Activated CD8-positive, alpha-beta T cell treated with anti-CD3 and anti-CD28 coated beads, Interleukin-2, amount 10 ng/mL, durations not matched to agents 7 days and 5 days (primary cell): ENCODE data around the gene SLC35G3. TPM values are rescaled to one million over a fixed set of nuclear protein-coding genes. Genes with fewer than 3 reads are reported as not detected.
A peak's percentile ranks its signal among the peaks of the same experiment; 100 is the strongest.
"Not testable (repeated sequence)": the region's sequence is repeated elsewhere in the genome, so short reads cannot be mapped to it uniquely, and the experiment has no call there.

Source experiments
- ATAC-seq: fragments of 150-1000 bp; cut with Tn5 transposase; one replicate; pipeline ENCODE4 v1.10.0; 2021; ENCODE audit warnings: moderate library complexity
- CTCF ChIA-PET: fragments of 350-600 bp; sonication (Branson Sonifier 250); formaldehyde crosslinking; loops from one replicate; lab custom pipeline; 2021; ENCODE audit warnings: antibody characterized with exemption; lab: Charles Lee
- POLR2A ChIA-PET: fragments of 350-600 bp; sonication (Branson Sonifier 250); formaldehyde crosslinking; loops from one replicate; lab custom pipeline; 2021; ENCODE audit warnings: antibody characterized with exemption; lab: Charles Lee
- DNase-seq: peaks from one replicate; pipeline ENCODE4 v3.0.0-alpha.2; 2020
- H3K27ac Mint-ChIP-seq: one replicate; pipeline ENCODE4 v1.8.0; 2021; ENCODE audit warnings: mild to moderate bottlenecking, mixed read lengths
- H3K27me3 Mint-ChIP-seq: one replicate; pipeline ENCODE4 v1.8.0; 2021; ENCODE audit warnings: low read depth, mixed read lengths
- H3K36me3 Mint-ChIP-seq: one replicate; pipeline ENCODE4 v1.8.0; 2021; ENCODE audit warnings: low read depth, mixed read lengths
- H3K4me1 Mint-ChIP-seq: one replicate; pipeline ENCODE4 v1.8.0; 2021; ENCODE audit warnings: low read depth, mixed read lengths
- H3K4me3 Mint-ChIP-seq: one replicate; pipeline ENCODE4 v1.8.0; 2021; ENCODE audit warnings: mild to moderate bottlenecking, mixed read lengths
- H3K9me3 Mint-ChIP-seq: one replicate; pipeline ENCODE4 v1.8.0; 2022; ENCODE audit warnings: mixed read lengths; ENCODE audit not compliant: insufficient read depth
- total RNA-seq, 2 experiments: library from RNA; stranded (reverse); gene quantifications; one replicate each; pipeline ENCODE4 v1.2.3, GENCODE V29; 2021

Gene SLC35G3
- total RNA-seq, 2 experiments from 2014 or later, result not detected

DNA sequence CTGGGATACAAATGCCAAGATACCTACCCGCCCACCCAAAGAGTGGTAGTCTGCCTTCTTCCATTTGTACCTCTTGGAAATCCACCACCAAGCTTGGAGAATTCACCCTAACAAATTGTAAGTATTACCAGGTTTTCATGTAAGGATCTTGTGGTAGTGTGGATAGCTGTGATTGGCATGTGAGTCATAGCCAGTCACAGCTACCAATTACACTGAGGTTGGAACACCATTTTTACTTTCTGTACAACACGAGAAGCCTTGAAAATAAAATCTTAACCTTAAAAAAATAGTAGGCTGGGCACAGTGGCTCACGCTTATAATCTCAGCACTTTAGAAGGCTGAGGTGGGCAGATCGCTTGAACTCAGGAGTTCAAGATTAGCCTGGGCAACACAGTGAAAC lies 18.5 kb upstream of the SLC35G3 start:
- Mint-ChIP-seq H3K36me3 (peaks cover 26% of the 10 kb centered on the region), H3K4me1 (peaks cover 76% of the 10 kb centered on the region), H3K4me3 (peak overlapping the region; percentile 69), H3K27ac (peak overlapping the region; percentile 96), H3K27me3 (no peaks in the 10 kb centered on the region), H3K9me3 (peaks cover 17% of the 10 kb centered on the region)
- CTCF ChIA-PET, result interaction anchor here (0.6 to 4.4 kb wide), 7 partner anchors 29 to 552 kb away, joined by 3 to 89 read pairs (median 7); partner anchors contain the start of genes SLFN12L and SLFN5
- POLR2A ChIA-PET, result interaction anchor here (1.2 to 8.1 kb wide), 10 partner anchors 20 to 596 kb away, joined by 3 to 335 read pairs (median 8); partner anchors contain the start of genes PEX12, SLFN11, SLFN12L and SLFN5
- no peak for ATAC-seq
- no peak for DNase-seq

DNA sequence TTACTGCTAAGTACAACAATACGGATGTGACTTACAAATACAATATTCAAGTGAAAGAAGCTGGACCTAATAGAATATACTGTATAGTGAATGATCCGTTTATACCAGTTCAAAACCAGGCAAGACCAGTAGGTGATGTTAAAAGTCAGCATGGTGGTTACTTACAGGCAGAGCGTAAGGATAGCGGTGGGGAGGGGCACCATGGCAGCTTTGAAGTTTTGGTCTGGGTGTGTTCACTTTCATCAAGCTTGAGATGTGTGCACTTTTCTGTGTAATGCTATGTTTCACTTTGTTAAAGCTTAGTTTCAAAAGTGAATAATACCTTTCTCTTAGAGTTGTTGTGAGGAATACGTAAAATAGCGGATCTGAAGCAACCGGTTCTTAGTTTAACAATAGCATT lies 16.5 kb upstream of the SLC35G3 start:
- DNase-seq (no peak), ATAC-seq (no peak)
- H3K27ac Mint-ChIP-seq, result peak overlapping the region; percentile 35
- peaks cover 64% of the 10 kb centered on the region for H3K4me1 Mint-ChIP-seq
- no peak overlapping the region for H3K4me3 Mint-ChIP-seq
- H3K27me3 Mint-ChIP-seq, result no peaks in the 10 kb centered on the region
- ChIA-PET CTCF (interaction anchor here (0.6 to 1.4 kb wide), 3 partner anchors 31 to 289 kb away, joined by 3 to 6 read pairs (median 4); no protein-coding TSS in a partner anchor), POLR2A (interaction anchor here (1.0 to 8.1 kb wide), 2 partner anchors 8 to 30 kb away, joined by 3 to 335 read pairs; partner anchors contain the start of gene SLFN5)
- peaks cover 21% of the 10 kb centered on the region for H3K9me3 Mint-ChIP-seq
- peaks cover 27% of the 10 kb centered on the region for H3K36me3 Mint-ChIP-seq

DNA sequence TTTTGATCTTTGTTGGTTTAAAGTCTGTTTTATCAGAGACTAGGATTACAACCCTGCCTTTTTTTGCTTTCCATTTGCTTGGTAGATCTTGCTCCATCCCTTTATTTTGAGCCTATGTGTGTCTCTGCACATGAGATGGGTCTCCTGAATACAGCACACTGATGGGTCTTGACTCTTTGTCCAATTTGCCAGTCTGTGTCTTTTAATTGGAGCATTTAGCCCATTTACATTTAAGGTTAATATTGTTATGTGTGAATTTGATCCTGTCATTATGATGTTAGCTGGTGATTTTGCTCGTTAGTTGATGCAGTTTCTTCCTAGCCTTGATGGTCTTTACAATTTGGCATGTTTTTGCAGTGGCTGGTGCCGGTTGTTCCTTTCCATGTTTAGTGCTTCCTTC lies 8.4 kb upstream of the SLC35G3 start:
- H3K9me3 Mint-ChIP-seq, result peaks cover 29% of the 10 kb centered on the region

DNA sequence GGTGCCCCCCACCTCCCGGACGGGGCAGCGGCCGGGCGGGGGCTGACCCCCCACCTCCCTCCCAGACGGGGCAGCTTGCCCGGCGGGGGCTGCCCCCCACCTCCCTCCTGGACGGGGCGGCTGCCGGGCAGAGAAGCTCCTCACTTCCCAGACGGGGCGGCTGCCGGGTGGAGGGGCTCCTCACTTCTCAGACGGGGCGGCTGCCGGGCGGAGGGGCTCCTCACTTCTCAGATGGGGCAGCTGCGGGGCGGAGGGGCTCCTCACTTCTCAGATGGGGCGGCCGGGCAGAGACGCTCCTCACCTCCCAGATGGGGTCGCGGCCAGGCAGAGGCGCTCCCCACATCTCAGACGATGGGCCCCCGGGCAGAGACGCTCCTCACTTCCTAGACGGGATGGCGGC lies 869 bp upstream of the SLC35G3 start:
- Mint-ChIP-seq H3K9me3 (peaks cover 19% of the 10 kb centered on the region), H3K36me3 (peaks cover 18% of the 10 kb centered on the region), H3K4me1 (peaks cover 15% of the 10 kb centered on the region)
- DNase-seq, result peak; percentile 2
- POLR2A ChIA-PET, H3K27me3 Mint-ChIP-seq, CTCF ChIA-PET, H3K27ac Mint-ChIP-seq, H3K4me3 Mint-ChIP-seq, ATAC-seq: not testable (repeated sequence)

More for the DNA sequence above, 8.4 kb upstream of the SLC35G3 start:
- ATAC-seq, POLR2A ChIA-PET, H3K4me1 Mint-ChIP-seq, DNase-seq, H3K27me3 Mint-ChIP-seq, H3K4me3 Mint-ChIP-seq, CTCF ChIA-PET, H3K27ac Mint-ChIP-seq: not testable (repeated sequence)
- H3K36me3 Mint-ChIP-seq, result peaks cover 37% of the 10 kb centered on the region

DNA sequence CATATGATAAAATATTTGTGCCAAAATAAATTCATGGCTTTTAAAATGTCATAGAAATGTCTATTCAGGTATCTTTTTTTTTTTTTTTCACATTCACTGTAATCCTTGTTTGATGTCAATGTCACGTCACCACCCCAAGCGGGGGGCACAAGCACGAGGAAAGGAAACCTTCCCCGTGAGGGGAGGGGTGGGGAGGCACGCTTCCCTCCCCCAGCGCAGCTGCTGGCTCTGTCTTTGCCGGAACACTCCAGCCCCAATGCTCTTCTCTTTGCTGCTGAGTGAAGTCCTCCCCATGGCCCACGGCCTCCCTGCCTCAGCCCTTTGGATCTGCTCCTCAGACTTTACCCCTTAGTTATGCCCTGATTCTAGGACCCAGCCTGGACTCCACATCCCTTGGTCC lies 1.5 kb downstream of the SLC35G3 start:
- CTCF ChIA-PET, result no interaction called here
- POLR2A ChIA-PET, result interaction anchor here (1.4 kb wide), 1 partner anchor 21 kb away, joined by 5 read pairs; no protein-coding TSS in a partner anchor
- Mint-ChIP-seq H3K27me3 (no peaks in the 10 kb centered on the region), H3K4me3 (no peak overlapping the region), H3K36me3 (peaks cover 15% of the 10 kb centered on the region), H3K27ac (peak overlapping the region; percentile 54), H3K4me1 (peaks cover 34% of the 10 kb centered on the region), H3K9me3 (peaks cover 8% of the 10 kb centered on the region)
- DNase-seq (peak; percentile 21), ATAC-seq (peak; percentile 44)

DNA sequence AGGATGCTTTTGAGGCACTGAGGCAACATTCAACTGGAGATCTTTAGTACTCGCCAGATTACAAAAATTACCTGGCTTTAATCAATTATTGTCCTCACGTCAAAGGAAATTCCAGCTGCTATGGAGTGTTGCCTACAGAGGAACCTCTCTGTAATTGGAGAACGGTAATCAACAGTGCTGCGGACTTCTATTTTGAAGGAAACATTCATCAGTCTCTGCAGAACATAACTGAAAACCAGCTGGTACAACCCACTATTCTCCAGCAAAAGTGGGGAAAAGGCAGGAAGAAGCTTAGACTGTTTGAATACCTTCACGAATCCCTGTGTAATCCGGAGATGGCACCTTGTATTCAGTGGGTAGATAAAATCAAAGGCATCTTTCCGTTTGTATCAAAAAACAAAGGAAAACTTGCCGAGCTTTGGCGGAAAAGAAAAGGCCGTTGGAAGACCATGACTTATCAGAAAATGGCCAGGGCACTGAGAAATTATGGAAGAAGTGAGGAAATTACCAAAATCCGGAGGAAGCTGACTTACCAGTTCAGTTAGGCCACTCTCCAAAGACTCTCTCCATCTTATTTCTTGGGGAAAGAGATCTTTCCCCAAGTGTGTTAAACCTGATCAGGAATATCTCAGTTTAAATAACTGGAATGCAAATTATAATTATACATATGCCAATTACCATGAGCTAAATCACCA lies 3.0 kb downstream of the SLC35G3 start:
- Mint-ChIP-seq H3K36me3 (peaks cover 12% of the 10 kb centered on the region), H3K27me3 (no peaks in the 10 kb centered on the region), H3K4me1 (peaks cover 49% of the 10 kb centered on the region), H3K27ac (no peak overlapping the region), H3K9me3 (peaks cover 3% of the 10 kb centered on the region), H3K4me3 (no peak overlapping the region)
- ATAC-seq, result no peak
- ChIA-PET POLR2A (interaction anchor here (1.2 to 3.8 kb wide), 2 partner anchors 23 to 50 kb away, joined by 6 to 36 read pairs; partner anchors contain the start of gene SLFN5), CTCF (interaction anchor here (1.2 to 2.8 kb wide), 3 partner anchors 20 to 50 kb away, joined by 3 to 9 read pairs (median 6); no protein-coding TSS in a partner anchor)
- DNase-seq, result peak; percentile 13

DNA sequence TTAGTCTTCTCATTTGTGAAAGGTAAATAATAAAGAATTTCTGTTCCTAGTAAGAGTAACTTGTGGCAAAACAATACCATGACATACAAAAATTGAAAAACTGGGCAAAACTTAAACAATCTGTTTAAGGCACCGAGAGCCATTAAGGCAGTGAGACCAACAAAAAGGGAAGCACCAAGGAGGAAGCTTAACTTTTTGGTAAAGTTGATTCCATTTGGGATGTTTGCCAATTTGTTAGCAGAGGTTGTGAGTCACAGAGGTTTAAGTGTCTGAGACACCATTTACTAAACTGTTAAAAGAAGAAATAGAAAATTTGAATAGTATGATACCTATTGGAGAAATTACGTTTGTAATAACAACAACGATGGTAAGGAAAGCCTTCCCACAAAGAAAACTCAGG lies 4.9 kb downstream of the SLC35G3 start:
- peaks cover 11% of the 10 kb centered on the region for H3K36me3 Mint-ChIP-seq
- DNase-seq (peak; percentile 7), ATAC-seq (no peak)
- no peak overlapping the region for H3K27ac Mint-ChIP-seq
- no peaks in the 10 kb centered on the region for H3K9me3 Mint-ChIP-seq
- H3K27me3 Mint-ChIP-seq, result no peaks in the 10 kb centered on the region
- CTCF ChIA-PET, result interaction anchor here (0.6 to 2.8 kb wide), 2 partner anchors 9 to 52 kb away, joined by 3 to 9 read pairs; no protein-coding TSS in a partner anchor
- POLR2A ChIA-PET, result interaction anchor here (0.6 to 3.8 kb wide), 4 partner anchors 11 to 348 kb away, joined by 3 to 38 read pairs (median 20); partner anchors contain the start of genes SLFN12L and SLFN5
- H3K4me1 Mint-ChIP-seq, result peaks cover 55% of the 10 kb centered on the region
- peak overlapping the region; percentile 58 for H3K4me3 Mint-ChIP-seq

DNA sequence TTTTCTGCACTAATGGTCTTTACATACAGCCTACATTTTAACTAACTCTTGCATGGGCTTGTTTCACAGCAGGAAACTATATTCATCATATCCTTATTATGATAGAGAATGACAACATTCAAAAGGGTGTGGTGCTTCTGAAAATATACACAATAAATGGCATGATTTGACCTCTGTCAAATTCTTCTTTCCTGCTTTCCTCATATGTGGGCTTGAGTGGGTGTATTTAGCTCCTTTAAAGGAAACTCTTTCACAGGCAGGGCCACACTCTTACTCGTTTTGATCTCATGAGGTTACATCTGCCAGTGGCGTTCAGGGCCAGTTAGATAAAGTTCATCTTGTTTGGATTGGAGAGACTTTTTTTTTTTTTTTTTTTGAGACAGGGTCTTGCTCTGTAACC lies 6.1 kb downstream of the SLC35G3 start:
- Mint-ChIP-seq H3K4me1 (peaks cover 56% of the 10 kb centered on the region), H3K27me3 (no peaks in the 10 kb centered on the region)

DNA sequence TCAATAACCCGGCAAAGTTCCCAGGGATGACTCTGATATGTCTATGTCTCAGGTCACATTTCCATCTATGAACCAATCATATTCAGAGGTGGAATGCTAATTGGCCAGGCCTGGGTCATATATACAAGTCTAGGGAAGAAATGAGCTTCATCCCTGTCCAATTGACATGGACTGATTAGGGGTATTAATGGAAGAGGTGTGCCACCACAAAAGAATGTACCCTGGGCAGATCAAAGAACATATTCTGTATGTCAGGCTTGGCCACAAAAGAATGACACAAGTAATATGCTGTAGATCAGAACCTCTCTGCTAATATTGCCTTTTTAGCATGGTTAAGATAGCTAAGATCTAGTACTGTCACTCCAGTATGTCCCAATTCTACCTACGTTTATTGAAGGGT lies 6.7 kb downstream of the SLC35G3 start:
- H3K9me3 Mint-ChIP-seq, result no peaks in the 10 kb centered on the region
- POLR2A ChIA-PET, result interaction anchor here (0.6 to 3.8 kb wide), 5 partner anchors 9 to 347 kb away, joined by 3 to 38 read pairs (median 5); partner anchors contain the start of gene SLFN5
- no peak overlapping the region for H3K27ac Mint-ChIP-seq
- no peak overlapping the region for H3K4me3 Mint-ChIP-seq
- peaks cover 51% of the 10 kb centered on the region for H3K4me1 Mint-ChIP-seq
- CTCF ChIA-PET, result interaction anchor here (0.6 to 1.5 kb wide), 4 partner anchors 19 to 55 kb away, joined by 3 to 7 read pairs (median 3); partner anchors contain the start of gene SLFN5
- ATAC-seq (no peak), DNase-seq (peak; percentile 14)
- peaks cover 9% of the 10 kb centered on the region for H3K36me3 Mint-ChIP-seq
- H3K27me3 Mint-ChIP-seq, result no peaks in the 10 kb centered on the region

More for the DNA sequence above, 6.1 kb downstream of the SLC35G3 start:
- ChIA-PET CTCF (interaction anchor here (0.6 to 1.5 kb wide), 5 partner anchors 20 to 112 kb away, joined by 3 to 7 read pairs (median 3); partner anchors contain the start of gene SLFN5), POLR2A (interaction anchor here (0.6 to 3.8 kb wide), 5 partner anchors 10 to 347 kb away, joined by 3 to 38 read pairs (median 5); partner anchors contain the start of gene SLFN5)
- ATAC-seq (peak; percentile 51), DNase-seq (peak; percentile 23)
- Mint-ChIP-seq H3K36me3 (peaks cover 11% of the 10 kb centered on the region), H3K9me3 (no peaks in the 10 kb centered on the region), H3K27ac (peak overlapping the region; percentile 78), H3K4me3 (peak overlapping the region; percentile 51)

DNA sequence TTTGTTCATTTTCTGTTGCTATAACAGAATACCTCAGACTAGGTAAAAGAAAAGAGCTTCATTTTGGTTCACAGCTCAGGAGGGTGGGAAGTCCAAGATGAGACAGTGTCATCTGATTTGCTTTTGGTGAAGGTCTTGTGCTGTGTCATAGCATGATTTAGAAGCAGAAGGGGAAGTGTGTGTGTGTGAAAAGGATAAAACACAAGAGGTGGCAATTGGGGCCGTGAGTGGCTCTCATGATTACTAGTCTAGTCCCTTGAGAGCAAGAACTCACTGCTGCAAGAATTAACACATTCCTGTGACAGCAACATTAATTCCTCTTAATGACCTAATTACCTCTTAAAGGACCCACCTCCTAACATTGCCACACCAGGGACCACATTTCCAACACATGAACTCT lies 8.3 kb downstream of the SLC35G3 start:
- ChIA-PET CTCF (no interaction called here), POLR2A (interaction anchor here (0.7 to 1.7 kb wide), 3 partner anchors 28 to 57 kb away, joined by 4 to 7 read pairs (median 4); partner anchors contain the start of gene SLFN5)
- no peak for ATAC-seq
- Mint-ChIP-seq H3K27me3 (no peaks in the 10 kb centered on the region), H3K9me3 (no peaks in the 10 kb centered on the region), H3K4me1 (peaks cover 48% of the 10 kb centered on the region), H3K27ac (no peak overlapping the region), H3K4me3 (no peak overlapping the region), H3K36me3 (peaks cover 4% of the 10 kb centered on the region)
- peak; percentile 12 for DNase-seq

DNA sequence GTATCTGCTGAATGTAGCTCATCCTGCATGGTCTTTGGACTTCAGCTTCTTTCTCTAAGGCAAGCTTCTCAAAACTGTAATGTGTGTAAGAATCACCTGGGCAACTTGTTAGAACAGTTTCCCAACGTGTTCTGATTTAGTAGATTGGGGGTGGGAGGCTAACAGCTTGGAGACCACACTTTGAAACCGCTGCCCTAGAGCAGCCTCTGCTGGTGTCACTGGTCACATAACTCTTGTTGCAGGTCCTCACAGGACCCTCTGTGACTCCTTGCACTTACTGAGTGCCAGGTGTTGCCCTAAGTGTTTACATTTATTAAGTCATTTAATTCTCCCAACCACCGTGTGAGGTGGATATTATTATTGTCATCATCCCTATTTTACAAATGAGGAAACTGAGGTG lies 9.9 kb downstream of the SLC35G3 start:
- Mint-ChIP-seq H3K9me3 (no peaks in the 10 kb centered on the region), H3K4me3 (no peak overlapping the region), H3K36me3 (peaks cover 4% of the 10 kb centered on the region), H3K27ac (no peak overlapping the region), H3K4me1 (peaks cover 57% of the 10 kb centered on the region), H3K27me3 (no peaks in the 10 kb centered on the region)
- ChIA-PET POLR2A (interaction anchor here (0.5 to 1.3 kb wide), 3 partner anchors 45 to 347 kb away, joined by 3 to 5 read pairs (median 3); partner anchors contain the start of gene SLFN5), CTCF (interaction anchor here (1.1 kb wide), 1 partner anchor 30 kb away, joined by 3 read pairs; no protein-coding TSS in a partner anchor)
- ATAC-seq, result no peak
- peak; percentile 13 for DNase-seq
